GM23338 (cell line): ENCODE results near the gene PSMD10.

ENCODE experiments used
- CREB1 ChIP-seq: fragments of 250-450 bp; sonication (Bioruptor Pico); IDR thresholded peaks from 2 replicates; pipeline ENCODE4 v1.5.0; 2020; ENCODE audit warnings: low read depth, mild to moderate bottlenecking, moderate library complexity
- EZH2 ChIP-seq: fragments of 200-600 bp; sonication (generic); IDR thresholded peaks from one replicate; pipeline ENCODE4 v1.8.0; 2017; ENCODE audit warnings: antibody characterized with exemption, mild to moderate bottlenecking, low read depth; ENCODE audit not compliant: unreplicated experiment
- EZH2phosphoT487 ChIP-seq: fragments of 200-600 bp; sonication (generic); IDR thresholded peaks from one replicate; pipeline ENCODE4 v1.8.1; 2018; ENCODE audit warnings: antibody characterized with exemption; ENCODE audit not compliant: unreplicated experiment
- POLR2AphosphoS5 ChIP-seq: IDR thresholded peaks from 2 replicates; pipeline ENCODE4 v1.6.1; 2016; ENCODE audit warnings: antibody characterized with exemption, low read depth
- TF ChIP-seq, protein P1 (sequence below), 2 experiments: fragments of 200-600 bp in 1 of 2; sonication (generic) in 1 of 2; conservative IDR thresholded peaks; 2 replicates each; pipeline versions ENCODE4 v1.5.1 to v1.6.1; 2016 to 2017; ENCODE audit warnings: antibody characterized with exemption in 2 of 2, low read depth in 2 of 2, mild to moderate bottlenecking in 2 of 2, moderate library complexity in 1 of 2
- TF ChIP-seq, protein P2 (sequence below): IDR thresholded peaks from 2 replicates; pipeline ENCODE4 v1.6.1; 2016; ENCODE audit warnings: antibody characterized with exemption

DNA sequence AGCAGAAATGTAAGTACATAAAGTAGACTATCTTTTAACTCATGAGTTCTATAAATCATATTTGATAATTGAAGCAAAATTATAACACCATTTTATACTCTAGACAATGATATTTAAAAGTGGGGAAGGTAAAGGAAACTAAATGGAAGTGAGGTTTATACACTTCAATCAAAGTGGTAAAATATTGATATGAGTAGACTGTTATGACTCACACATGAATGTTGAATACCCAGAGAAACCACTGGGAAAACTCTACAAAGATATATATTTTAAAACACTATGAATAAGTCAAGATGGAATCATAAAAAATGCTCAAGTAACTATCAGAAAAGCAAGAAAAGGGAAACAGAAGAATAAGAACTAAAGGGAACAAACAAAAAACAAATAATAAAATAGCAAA lies 38.1 kb downstream of the PSMD10 start:
- TF ChIP-seq, protein P1, sequence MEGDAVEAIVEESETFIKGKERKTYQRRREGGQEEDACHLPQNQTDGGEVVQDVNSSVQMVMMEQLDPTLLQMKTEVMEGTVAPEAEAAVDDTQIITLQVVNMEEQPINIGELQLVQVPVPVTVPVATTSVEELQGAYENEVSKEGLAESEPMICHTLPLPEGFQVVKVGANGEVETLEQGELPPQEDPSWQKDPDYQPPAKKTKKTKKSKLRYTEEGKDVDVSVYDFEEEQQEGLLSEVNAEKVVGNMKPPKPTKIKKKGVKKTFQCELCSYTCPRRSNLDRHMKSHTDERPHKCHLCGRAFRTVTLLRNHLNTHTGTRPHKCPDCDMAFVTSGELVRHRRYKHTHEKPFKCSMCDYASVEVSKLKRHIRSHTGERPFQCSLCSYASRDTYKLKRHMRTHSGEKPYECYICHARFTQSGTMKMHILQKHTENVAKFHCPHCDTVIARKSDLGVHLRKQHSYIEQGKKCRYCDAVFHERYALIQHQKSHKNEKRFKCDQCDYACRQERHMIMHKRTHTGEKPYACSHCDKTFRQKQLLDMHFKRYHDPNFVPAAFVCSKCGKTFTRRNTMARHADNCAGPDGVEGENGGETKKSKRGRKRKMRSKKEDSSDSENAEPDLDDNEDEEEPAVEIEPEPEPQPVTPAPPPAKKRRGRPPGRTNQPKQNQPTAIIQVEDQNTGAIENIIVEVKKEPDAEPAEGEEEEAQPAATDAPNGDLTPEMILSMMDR (conservative IDR thresholded peaks at IDR 0.05; ENCODE audit: low read depth in 2 of 2), result no peak
- TF ChIP-seq POLR2AphosphoS5 (no peak), CREB1 (CRISPR knock-in tag) (no peak), EZH2 (no peak), EZH2phosphoT487 (no peak)
- TF ChIP-seq, protein P2, sequence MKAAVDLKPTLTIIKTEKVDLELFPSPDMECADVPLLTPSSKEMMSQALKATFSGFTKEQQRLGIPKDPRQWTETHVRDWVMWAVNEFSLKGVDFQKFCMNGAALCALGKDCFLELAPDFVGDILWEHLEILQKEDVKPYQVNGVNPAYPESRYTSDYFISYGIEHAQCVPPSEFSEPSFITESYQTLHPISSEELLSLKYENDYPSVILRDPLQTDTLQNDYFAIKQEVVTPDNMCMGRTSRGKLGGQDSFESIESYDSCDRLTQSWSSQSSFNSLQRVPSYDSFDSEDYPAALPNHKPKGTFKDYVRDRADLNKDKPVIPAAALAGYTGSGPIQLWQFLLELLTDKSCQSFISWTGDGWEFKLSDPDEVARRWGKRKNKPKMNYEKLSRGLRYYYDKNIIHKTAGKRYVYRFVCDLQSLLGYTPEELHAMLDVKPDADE, result no peak
